ENCODE measurements around the gene TLR10.
A peak's percentile ranks its signal among the peaks of the same experiment; 100 is the strongest.

Gene TLR10

DNA sequence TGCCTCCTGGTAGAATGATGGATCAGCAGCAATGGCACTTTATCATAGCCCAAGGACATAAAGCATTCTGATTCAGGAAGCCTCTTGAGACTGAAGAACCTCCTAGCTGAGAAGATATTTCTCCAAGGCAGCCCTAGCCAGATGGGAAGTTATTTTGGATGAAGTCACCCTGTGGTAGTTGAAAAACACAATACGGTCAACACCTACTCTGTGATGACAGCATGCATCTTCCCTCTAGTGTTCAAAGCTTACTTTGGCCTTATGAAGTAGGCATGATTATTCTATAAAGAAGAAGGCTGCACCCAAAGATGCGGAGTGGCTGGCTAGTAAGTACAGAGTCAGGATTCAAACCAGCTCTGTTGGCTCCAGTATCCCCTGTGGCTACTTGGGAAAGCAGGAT is 47.9 kb downstream of the TLR10 start:
- DNase-seq = no peak

DNA sequence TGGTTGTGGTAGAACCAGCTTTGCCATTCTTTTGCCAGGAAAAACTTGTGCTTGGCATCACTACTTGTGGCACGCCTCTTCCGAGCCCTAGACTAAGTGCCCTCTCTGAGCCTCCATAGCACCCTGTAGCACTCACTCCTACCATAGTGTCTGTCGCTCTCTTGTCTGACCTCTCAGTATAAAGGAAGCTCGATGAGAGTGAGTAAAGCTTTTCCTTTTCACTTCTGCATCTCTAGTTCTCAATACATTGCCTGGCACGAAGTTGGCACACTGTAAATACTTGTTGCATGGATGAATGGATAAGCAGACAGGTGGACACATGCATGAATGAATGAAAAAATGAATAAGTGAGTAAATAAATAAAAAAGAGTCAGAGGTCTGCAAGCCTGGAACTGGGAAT is 48.3 kb downstream of the TLR10 start:
- no peak for DNase-seq

DNA sequence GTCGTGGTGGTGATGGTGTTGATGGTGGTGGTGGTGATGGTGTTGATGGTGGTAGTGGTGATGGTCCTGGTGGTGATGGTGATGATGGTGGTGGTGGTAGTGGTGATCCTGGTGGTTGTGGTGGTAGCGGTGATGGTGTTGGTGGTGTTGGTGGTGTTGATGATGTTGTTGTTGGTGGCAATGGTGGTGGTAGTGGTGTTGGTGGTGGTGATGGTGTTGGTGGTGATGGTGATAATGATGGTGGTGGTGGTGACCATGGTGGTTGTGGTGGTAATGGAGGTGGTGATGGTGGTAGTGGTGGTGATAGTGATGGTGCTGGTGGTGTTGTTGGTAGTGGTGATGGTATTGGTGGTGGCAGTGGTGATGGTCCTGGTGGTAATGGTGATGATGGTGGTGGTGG is 49.1 kb downstream of the TLR10 start:
- DNase-seq = no peak

DNA sequence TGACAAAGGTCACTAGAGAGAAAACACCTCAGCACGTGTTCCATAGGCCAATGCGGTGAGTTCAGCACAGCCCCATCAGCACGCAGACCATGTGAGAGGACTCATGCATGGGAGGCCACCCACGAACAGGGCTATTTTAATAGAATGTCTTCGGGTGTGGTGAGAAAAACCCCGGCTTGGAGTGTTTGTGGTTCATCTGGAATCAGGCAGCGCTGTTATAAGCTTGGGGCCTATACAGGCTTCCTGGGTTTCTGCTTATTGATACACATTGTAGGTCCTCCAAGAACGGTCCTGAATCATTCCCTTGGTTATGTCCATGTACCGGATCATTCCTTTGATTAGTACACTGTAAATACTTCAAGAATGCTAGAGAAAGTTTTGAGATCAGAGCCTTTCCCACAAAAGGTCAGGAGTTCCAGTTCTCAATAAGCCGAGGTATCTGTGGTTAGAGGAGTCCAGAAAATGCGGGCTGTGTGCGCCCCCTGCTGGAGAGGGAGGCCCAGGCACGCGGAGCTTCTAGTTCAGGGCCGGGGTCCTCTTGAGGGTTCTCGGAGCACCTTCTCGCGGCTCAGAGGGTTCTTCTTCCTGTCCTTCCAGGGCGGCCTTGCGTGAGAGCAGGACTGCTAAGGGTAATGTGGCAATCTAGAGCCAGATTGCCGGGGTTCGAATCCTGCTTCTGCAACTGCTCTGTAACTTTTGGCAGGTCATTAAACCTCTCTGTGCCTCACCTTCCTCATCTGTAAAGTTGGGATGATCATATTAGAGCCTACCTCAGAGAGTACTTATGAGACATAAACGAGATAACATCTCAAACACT is 51.8 kb downstream of the TLR10 start:
- peak in 49 of 51 donors; percentile 2 to 85 (median 47) for DNase-seq

DNA sequence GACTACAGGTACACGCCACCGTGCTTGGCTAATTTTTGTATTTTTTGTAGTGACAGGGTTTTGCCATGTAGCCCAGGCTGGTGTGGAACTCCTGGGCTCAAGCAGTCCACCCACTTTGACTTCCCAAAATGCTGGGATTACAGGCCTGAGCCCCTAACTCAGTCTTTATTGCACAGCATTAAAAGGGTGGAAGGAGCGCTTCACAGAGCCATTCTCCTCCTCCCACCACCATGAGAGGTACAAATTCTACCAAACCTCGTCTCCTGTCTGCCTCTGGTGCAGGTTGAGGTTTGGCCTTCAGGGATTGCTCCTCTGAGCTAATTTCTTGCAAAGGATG is 52.3 kb downstream of the TLR10 start:
- no peak for DNase-seq

DNA sequence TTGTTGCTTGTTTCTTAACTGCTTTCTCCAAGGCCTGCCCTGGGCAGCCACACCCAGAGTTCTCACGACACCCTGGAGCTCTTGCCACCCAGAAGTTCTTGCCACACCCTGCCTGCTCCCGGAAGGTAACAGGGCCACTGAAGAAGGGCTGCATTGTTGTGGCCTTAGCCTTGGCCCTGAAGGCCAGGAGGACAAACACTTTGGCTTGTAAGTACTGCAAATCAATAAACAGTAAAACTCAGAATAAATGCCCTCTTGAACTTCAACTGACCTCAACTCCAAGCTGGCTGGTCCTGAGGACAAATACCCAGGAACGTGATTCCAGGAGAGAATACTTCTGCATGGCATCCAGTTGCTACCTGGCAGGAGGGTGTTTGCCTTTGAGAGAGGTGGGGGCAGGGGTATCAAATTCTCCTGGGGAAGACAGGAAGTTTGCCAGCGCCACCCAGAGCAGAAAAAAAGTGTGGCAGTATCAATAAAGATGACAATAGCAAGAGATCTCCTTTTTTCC is 54.1 kb downstream of the TLR10 start:
- no peak for DNase-seq

DNA sequence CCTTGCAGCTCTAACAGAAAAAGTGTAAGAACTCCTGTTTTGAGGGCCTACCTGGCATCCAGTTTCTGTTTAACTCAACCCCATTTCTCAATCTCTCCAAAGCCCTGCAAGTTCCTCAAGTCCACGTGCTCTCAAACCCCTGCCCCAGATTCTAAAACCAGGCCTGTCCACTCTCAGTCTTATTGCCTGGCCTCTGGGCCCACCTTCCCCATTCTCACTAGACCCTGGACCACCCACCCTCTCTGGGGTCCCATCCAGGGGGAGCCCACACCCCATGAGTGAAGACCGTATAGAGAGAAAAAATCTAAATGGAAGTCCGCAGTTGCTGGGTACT is 58.3 kb downstream of the TLR10 start:
- DNase-seq = no peak

DNA sequence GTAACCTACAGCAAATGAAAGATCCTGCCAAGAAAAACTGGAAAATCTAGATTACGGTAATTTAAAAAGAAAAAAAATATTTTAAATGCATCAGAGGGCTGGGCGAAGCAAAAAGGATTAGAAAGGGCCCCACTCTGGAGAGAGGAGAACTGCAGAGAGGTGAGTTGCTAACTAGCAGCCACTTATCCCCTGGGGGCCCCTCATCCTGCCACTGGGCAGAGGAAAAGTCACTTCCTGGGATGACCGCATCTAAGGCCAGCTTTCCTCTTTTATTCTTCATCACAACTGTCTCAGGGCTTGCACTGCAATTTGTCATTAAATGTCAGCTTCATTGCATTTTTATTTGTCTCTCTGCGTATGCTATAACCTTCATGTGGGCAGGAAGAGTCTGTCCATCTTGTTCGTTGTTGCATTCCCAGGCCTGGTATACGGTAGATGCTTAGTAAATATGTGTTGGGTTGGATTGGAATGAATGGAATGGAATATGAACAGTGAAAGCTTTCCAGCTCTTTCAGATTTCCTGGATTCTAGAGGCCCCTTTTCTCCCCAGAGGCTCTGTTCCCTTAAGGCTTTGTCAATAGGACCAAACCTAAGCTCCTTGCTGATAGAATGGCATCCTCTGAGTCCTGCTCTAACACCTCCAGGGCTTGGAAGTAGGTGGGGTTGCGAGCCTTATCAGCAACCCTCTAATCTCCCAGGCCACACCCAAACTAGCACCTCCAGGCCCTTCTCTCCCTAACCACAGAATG is 58.9 kb downstream of the TLR10 start:
- DNase-seq = no peak

DNA sequence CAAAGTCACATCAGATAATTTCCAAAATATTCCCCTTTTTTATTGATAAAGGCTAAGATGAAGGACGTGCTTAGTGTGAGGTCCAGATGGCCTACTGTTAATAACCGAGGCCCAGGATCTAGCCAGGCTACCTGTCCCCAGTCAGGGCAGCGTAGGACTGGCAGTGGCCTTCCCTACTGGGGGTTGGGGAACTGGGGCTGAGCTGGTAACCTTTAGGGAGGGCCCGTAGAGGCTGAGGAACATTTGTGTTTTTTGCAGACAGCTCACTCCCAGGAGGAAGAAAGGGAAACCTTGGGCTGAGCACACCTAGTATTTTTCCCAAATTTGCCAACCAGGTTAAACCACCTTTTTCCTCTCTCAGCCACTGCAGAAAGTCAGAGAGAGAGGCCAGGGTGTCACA is 59.7 kb downstream of the TLR10 start:
- no peak for DNase-seq

Measured in hypothalamus (tissue), 51 donors.